Measurements from ENCODE around the gene STIM2. TPM values are rescaled to one million over a fixed set of nuclear protein-coding genes. Genes with fewer than 3 reads are reported as not detected.
"Not testable (repeated sequence)": the region's sequence is repeated elsewhere in the genome, so short reads cannot be mapped to it uniquely, and the experiment has no call there.

The STIM2 gene
- total RNA-seq, result 1 to 10 TPM; 4.9 to 8.4 (median 5.9) TPM
- polyA plus RNA-seq, result 1 to 10 TPM; 2.4 to 4.7 (median 4.0) TPM
- long read RNA-seq, donor 1, partial matches to known transcripts, result 1 of 2 reads
- long read RNA-seq, donor 1, other reads (novel, unspliced or antisense), result 0 of 2 reads
- long read RNA-seq, donor 2, partial matches to known transcripts, result 2 of 3 reads
- long read RNA-seq, donor 2, other reads (novel, unspliced or antisense), result 1 of 3 reads

DNA sequence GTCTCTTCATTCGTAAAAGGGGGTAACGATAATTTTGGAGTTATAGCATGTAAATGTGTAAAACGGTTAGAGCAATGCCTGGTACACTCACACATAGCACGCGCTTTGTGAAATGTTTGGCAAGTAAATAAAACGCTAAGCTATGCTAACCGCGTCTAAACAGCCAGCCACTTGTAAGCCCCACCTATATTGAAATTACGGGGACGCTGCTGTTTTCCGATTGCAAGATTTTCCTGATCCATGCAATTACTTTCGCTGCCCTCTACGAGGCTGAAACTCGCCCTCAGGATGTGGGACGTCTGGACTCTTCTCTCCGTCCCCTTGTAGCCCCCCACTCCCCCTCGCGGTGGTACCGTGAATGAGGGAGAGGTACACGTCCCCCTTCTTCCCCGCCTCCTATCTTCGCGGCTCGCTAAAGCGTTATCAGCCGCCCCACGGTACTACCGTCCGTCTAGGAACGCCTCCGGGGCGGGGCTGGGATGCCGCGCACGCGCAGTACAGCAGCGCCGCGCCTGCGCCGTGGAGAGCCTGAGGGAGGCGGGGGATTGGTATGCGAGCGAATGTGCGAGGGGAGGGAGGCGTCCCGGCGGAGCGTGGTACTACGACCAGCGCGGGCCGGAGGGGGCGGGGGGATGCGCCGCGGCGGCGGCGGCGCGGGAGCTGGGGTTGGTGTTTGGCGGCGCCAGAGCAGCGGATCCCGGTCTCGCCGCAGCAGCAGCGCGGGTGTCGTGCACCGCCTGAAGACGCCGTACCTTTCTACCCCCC is at the start of gene STIM2:
Gene STIM2, plus strand, starts transcription at position 685 of the 765 bp plus-strand sequence.
- Histone ChIP-seq H3K27me3 (ENCODE audit: insufficient read depth in 3 of 3, low read length in 2 of 3) (no peaks in the 10 kb centered on the region), H3K27ac (peak within 1 kb of the TSS; percentile 89), H3K36me3 (ENCODE audit: insufficient read depth in 1 of 2, low read depth in 1 of 2) (no peaks in the 10 kb centered on the region), H3K4me1 (peaks cover 39% of the 10 kb centered on the region), H3K9me3 (no peaks in the 10 kb centered on the region), H3K4me3 (peak within 1 kb of the TSS; percentile 94)
- TF ChIP-seq, protein P1, sequence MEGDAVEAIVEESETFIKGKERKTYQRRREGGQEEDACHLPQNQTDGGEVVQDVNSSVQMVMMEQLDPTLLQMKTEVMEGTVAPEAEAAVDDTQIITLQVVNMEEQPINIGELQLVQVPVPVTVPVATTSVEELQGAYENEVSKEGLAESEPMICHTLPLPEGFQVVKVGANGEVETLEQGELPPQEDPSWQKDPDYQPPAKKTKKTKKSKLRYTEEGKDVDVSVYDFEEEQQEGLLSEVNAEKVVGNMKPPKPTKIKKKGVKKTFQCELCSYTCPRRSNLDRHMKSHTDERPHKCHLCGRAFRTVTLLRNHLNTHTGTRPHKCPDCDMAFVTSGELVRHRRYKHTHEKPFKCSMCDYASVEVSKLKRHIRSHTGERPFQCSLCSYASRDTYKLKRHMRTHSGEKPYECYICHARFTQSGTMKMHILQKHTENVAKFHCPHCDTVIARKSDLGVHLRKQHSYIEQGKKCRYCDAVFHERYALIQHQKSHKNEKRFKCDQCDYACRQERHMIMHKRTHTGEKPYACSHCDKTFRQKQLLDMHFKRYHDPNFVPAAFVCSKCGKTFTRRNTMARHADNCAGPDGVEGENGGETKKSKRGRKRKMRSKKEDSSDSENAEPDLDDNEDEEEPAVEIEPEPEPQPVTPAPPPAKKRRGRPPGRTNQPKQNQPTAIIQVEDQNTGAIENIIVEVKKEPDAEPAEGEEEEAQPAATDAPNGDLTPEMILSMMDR (IDR thresholded peaks at IDR 0.05), result no peak
- DNase-seq, result peak; percentile 94 to 98
- intact Hi-C loops (cut with DNase I), result loop anchor here (2.0 to 10.0 kb wide), 3 partner anchors 124 to 278 kb away; partner anchors contain the start of gene TBC1D19 (in 1 of the 2)
- WGBS, 3 donors, result 0 to 1% (median 0%) methylated on average over 62 to 74 of the region's 74 CpGs
- peak; percentile 91 to 94 (median 92) for ATAC-seq

DNA sequence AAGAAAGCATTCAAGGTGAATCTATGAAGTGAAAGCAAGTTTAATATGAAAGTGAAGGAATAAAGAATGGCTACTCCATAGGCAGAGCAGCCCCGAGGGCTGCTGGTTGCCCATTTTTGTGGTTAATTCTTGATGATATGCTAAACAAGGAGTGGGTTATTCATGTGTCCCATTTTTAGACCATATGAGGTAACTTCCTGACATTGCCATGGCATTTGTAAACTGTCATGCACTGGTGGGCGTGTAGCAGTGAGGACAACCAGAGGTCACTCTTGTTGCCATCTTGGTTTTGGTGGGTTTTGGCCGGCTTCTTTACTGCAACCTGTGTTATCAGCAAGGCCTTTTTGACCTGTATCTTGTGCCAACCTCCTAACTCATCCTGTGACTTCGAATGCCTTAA is 49.1 kb upstream of the STIM2 start:
- H3K9me3 ChIP-seq; ATAC-seq; H3K4me1 ChIP-seq; intact Hi-C loops (cut with DNase I); H3K36me3 ChIP-seq (ENCODE audit: insufficient read depth in 1 of 2, low read depth in 1 of 2); H3K27me3 ChIP-seq (ENCODE audit: insufficient read depth in 3 of 3, low read length in 2 of 3); H3K4me3 ChIP-seq; DNase-seq; H3K27ac ChIP-seq: not testable (repeated sequence)
- 64 to 73% (median 73%) methylated on average over 4 of the region's 4 CpGs for WGBS, 3 donors

GRCh38 chr4:26812049-26812714 is 48.5 kb upstream of the STIM2 start:
- TF ChIP-seq, protein P1 (IDR thresholded peaks at IDR 0.05), result no peak
- ATAC-seq, result peak in 3 of 4 donors; percentile 26 to 36 (median 35)
- WGBS, 3 donors, result 60 to 68% (median 63%) methylated on average over 6 of the region's 6 CpGs
- Histone ChIP-seq H3K4me1 (no peaks in the 10 kb centered on the region), H3K27me3 (ENCODE audit: insufficient read depth in 3 of 3, low read length in 2 of 3) (no peaks in the 10 kb centered on the region), H3K9me3 (no peaks in the 10 kb centered on the region), H3K4me3 (no peak overlapping the region), H3K27ac (no peak overlapping the region), H3K36me3 (ENCODE audit: insufficient read depth in 1 of 2, low read depth in 1 of 2) (no peaks in the 10 kb centered on the region)
- intact Hi-C loops (cut with DNase I), result no loop called here
- DNase-seq, result no peak

GRCh38 chr4:26813698-26814097 is 46.9 kb upstream of the STIM2 start:
- Histone ChIP-seq H3K9me3 (no peaks in the 10 kb centered on the region), H3K4me3 (no peak overlapping the region), H3K27me3 (ENCODE audit: insufficient read depth in 3 of 3, low read length in 2 of 3) (no peaks in the 10 kb centered on the region), H3K36me3 (ENCODE audit: insufficient read depth in 1 of 2, low read depth in 1 of 2) (no peaks in the 10 kb centered on the region), H3K27ac (no peak overlapping the region), H3K4me1 (no peaks in the 10 kb centered on the region)
- ATAC-seq (no peak), DNase-seq (no peak)
- TF ChIP-seq, protein P1 (IDR thresholded peaks at IDR 0.05), result no peak
- intact Hi-C loops (cut with DNase I), result no loop called here
- 61 to 62% (median 62%) methylated on average over 8 of the region's 8 CpGs for WGBS, 3 donors

DNA sequence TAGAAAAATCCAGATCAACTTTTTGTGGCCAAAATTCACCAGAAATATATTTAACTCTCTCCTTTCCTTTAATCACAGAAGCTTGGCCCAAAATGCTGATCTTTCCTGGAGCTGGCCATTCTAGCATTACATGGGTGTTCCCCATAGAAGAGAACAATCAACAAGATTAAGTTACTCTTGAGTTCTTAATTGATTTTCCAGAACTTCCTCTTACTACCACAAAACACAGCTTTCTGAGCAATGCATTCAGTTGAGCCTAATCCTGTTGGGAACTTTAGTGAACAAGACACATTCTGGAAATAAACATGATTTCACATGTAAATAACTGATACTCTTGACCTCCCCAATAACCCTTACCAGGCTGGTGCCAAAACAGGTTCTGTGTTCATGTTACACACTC is 45.4 kb upstream of the STIM2 start:
- TF ChIP-seq, protein P1 (IDR thresholded peaks at IDR 0.05), result no peak
- Histone ChIP-seq H3K27me3 (ENCODE audit: insufficient read depth in 3 of 3, low read length in 2 of 3) (no peaks in the 10 kb centered on the region), H3K4me1 (no peaks in the 10 kb centered on the region), H3K27ac (peak overlapping the region; percentile 42), H3K4me3 (no peak overlapping the region), H3K36me3 (ENCODE audit: insufficient read depth in 1 of 2, low read depth in 1 of 2) (no peaks in the 10 kb centered on the region), H3K9me3 (no peaks in the 10 kb centered on the region)
- DNase-seq (no peak), ATAC-seq (no peak)
- intact Hi-C loops (cut with DNase I), result no loop called here

Measured in psoas muscle (tissue), 8 donors.